ENCODE data around the gene SLC22A23. TPM values are rescaled to one million over a fixed set of nuclear protein-coding genes. Genes with fewer than 3 reads are reported as not detected.

The SLC22A23 gene
- total RNA-seq, 4 donors from 2014 or later = 6.6 to 25.0 (median 14.6) TPM

DNA sequence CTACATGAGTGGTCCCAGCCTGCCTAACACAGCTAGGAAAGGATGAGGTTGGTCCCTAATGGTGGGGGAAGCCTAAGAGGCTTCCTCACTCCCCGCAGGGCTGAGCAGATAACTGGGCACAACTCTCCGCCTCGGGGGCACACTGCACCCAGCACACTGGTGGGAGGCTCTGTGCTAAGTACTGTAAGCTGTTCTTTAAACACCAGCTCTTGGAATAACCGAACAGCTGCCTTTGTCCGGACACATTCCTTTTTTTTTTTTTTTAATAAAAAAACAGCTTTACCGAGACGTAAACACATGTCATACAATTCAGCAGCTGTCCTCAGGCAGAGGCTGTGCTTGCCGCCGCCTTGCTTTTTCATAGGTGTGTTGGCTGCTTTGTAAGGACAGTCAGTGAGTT, 191.2 kb downstream of the SLC22A23 start:
- intact Hi-C loops (cut with DNase I; ENCODE audit: low total_unique reads) = no loop called here
- no peak overlapping the region for H3K27ac ChIP-seq
- ATAC-seq (no peak), DNase-seq (no peak)
- peaks cover 19 to 29% of the 10 kb centered on the region in 2 donors for H3K4me1 ChIP-seq
- no peak for TF ChIP-seq POLR2A (IDR thresholded peaks at IDR 0.05)
- TF ChIP-seq, protein P1, sequence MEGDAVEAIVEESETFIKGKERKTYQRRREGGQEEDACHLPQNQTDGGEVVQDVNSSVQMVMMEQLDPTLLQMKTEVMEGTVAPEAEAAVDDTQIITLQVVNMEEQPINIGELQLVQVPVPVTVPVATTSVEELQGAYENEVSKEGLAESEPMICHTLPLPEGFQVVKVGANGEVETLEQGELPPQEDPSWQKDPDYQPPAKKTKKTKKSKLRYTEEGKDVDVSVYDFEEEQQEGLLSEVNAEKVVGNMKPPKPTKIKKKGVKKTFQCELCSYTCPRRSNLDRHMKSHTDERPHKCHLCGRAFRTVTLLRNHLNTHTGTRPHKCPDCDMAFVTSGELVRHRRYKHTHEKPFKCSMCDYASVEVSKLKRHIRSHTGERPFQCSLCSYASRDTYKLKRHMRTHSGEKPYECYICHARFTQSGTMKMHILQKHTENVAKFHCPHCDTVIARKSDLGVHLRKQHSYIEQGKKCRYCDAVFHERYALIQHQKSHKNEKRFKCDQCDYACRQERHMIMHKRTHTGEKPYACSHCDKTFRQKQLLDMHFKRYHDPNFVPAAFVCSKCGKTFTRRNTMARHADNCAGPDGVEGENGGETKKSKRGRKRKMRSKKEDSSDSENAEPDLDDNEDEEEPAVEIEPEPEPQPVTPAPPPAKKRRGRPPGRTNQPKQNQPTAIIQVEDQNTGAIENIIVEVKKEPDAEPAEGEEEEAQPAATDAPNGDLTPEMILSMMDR (IDR thresholded peaks at IDR 0.05 in 4 of 5, conservative IDR thresholded peaks at IDR 0.05 in 1 of 5) = no peak
- H3K4me3 ChIP-seq = no peak overlapping the region
- no peaks in the 10 kb centered on the region for H3K27me3 ChIP-seq
- no peaks in the 10 kb centered on the region for H3K9me3 ChIP-seq
- in situ Hi-C loops (cut with MboI; ENCODE audit: low sequenced_read_pairs in 4 of 4) = loop anchor here in 2 of 4 donors (25.0 kb wide), 2 partner anchors 278 to 747 kb away; partner anchors contain the start of gene NQO2 (in 1 of the 2)
- H3K36me3 ChIP-seq = peaks cover 0 to 27% of the 10 kb centered on the region in 2 donors

- in situ Hi-C loops (cut with MboI; ENCODE audit: low sequenced_read_pairs in 4 of 4) (loop anchor here in 2 of 4 donors (25.0 kb wide), 2 partner anchors 277 to 748 kb away; partner anchors contain the start of gene NQO2 (in 1 of the 2)), intact Hi-C loops (cut with DNase I; ENCODE audit: low total_unique reads) (no loop called here)
- Histone ChIP-seq H3K4me3 (no peak overlapping the region), H3K27me3 (no peaks in the 10 kb centered on the region), H3K9me3 (no peaks in the 10 kb centered on the region), H3K4me1 (peaks cover 29 to 41% of the 10 kb centered on the region in 2 donors), H3K36me3 (peaks cover 0 to 16% of the 10 kb centered on the region in 2 donors), H3K27ac (no peak overlapping the region)
- TF ChIP-seq, protein P1 (IDR thresholded peaks at IDR 0.05 in 4 of 5, conservative IDR thresholded peaks at IDR 0.05 in 1 of 5) = no peak
- TF ChIP-seq POLR2A (IDR thresholded peaks at IDR 0.05) = no peak
- DNase-seq (no peak), ATAC-seq (no peak)
These were observed 192.5 kb downstream of the SLC22A23 start for GRCh38 chr6:3264356-3264755.

DNA sequence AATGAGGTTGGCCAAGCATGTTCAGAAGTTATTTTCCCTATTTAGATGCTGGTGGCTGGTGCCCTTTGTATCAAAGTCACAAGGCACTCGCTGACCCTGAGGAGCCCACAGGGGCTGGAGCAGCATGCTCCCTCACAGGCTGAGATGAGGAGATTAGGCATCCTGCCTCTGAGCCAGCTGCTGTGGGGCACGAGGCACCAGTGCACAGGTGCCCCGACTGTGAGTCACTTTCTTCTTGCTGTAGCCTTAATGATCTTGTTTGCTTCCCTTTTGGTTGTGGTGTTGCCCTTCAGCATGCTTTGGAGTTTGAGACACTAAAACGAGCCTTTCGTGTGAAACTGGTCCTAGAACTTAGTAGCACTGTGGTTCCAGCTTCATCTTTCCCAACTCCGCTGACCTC, 193.8 kb downstream of the SLC22A23 start:
- no peaks in the 10 kb centered on the region for H3K27me3 ChIP-seq
- in situ Hi-C loops (cut with MboI; ENCODE audit: low sequenced_read_pairs in 4 of 4) = loop anchor here in 2 of 4 donors (25.0 kb wide), 2 partner anchors 276 to 749 kb away; partner anchors contain the start of gene NQO2 (in 1 of the 2)
- TF ChIP-seq, protein P1 (IDR thresholded peaks at IDR 0.05 in 4 of 5, conservative IDR thresholded peaks at IDR 0.05 in 1 of 5) = no peak
- TF ChIP-seq POLR2A (IDR thresholded peaks at IDR 0.05) = no peak
- intact Hi-C loops (cut with DNase I; ENCODE audit: low total_unique reads) = no loop called here
- peaks cover 33 to 41% of the 10 kb centered on the region in 2 donors for H3K4me1 ChIP-seq
- H3K36me3 ChIP-seq = peaks cover 0 to 14% of the 10 kb centered on the region in 2 donors
- H3K9me3 ChIP-seq = no peaks in the 10 kb centered on the region
- peak overlapping the region in 3 of 4 donors; percentile 41 to 57 (median 49) for H3K27ac ChIP-seq
- DNase-seq (peak; percentile 25 to 50), ATAC-seq (no peak)
- no peak overlapping the region for H3K4me3 ChIP-seq

GRCh38 chr6:3261921-3262320, 194.9 kb downstream of the SLC22A23 start:
- DNase-seq (no peak), ATAC-seq (no peak)
- no peaks in the 10 kb centered on the region for H3K9me3 ChIP-seq
- no peak for TF ChIP-seq POLR2A (IDR thresholded peaks at IDR 0.05)
- intact Hi-C loops (cut with DNase I; ENCODE audit: low total_unique reads) = no loop called here
- peak overlapping the region; percentile 45 to 70 (median 68) for H3K27ac ChIP-seq
- H3K27me3 ChIP-seq = no peaks in the 10 kb centered on the region
- in situ Hi-C loops (cut with MboI; ENCODE audit: low sequenced_read_pairs in 4 of 4) = loop anchor here in 2 of 4 donors (25.0 kb wide), 2 partner anchors 275 to 750 kb away; partner anchors contain the start of gene NQO2 (in 1 of the 2)
- H3K4me3 ChIP-seq = no peak overlapping the region
- H3K4me1 ChIP-seq = peaks cover 33 to 41% of the 10 kb centered on the region in 2 donors
- peaks cover 0 to 7% of the 10 kb centered on the region in 2 donors for H3K36me3 ChIP-seq

DNA sequence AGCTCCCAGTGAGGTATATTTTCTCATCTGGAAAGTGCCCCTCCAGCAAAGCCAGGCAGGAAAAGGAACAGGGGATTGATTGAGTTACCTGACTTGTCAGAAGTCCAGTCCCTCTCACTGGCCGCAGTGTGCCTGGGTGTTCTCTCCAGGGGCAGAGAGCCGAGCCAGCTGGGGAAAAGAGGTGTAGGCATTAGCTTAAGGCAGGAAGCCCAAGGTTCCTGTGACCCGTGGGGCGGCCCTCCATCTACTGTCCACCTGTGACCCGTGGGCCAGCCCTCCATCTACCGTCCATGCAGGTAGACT, 195.4 kb downstream of the SLC22A23 start:
- peak in 1 of 2 donors; percentile 28 for DNase-seq
- in situ Hi-C loops (cut with MboI; ENCODE audit: low sequenced_read_pairs in 4 of 4) = loop anchor here in 2 of 4 donors (25.0 kb wide), 2 partner anchors 274 to 751 kb away; partner anchors contain the start of gene NQO2 (in 1 of the 2)
- no peak for ATAC-seq

More for the DNA sequence above, 195.4 kb downstream of the SLC22A23 start:
- peaks cover 33 to 41% of the 10 kb centered on the region in 2 donors for H3K4me1 ChIP-seq
- no peaks in the 10 kb centered on the region for H3K27me3 ChIP-seq
- no peak for TF ChIP-seq POLR2A (IDR thresholded peaks at IDR 0.05)
- TF ChIP-seq, protein P1 (IDR thresholded peaks at IDR 0.05 in 4 of 5, conservative IDR thresholded peaks at IDR 0.05 in 1 of 5) = no peak
- H3K9me3 ChIP-seq = no peaks in the 10 kb centered on the region
- H3K36me3 ChIP-seq = peaks cover 0 to 7% of the 10 kb centered on the region in 2 donors
- intact Hi-C loops (cut with DNase I; ENCODE audit: low total_unique reads) = no loop called here
- H3K27ac ChIP-seq = peak overlapping the region; percentile 45 to 70 (median 68)
- no peak overlapping the region for H3K4me3 ChIP-seq

Data from gastrocnemius medialis (tissue), 4 donors.